Ovary (tissue), 9 donors: ENCODE results near the gene CTNNA1. TPM values are rescaled to one million over a fixed set of nuclear protein-coding genes. Genes with fewer than 3 reads are reported as not detected.

Experiments used
- DNase-seq, 5 donors: peaks; one replicate each; pipeline ENCODE4 v3.0.0-alpha.2; 2019 to 2020
- H3K27ac ChIP-seq, 2 donors: fragments of 200-600 bp; one replicate each; pipeline versions ENCODE4 v1.5.1 to v1.8.0; 2019 to 2022
- H3K27me3 ChIP-seq: fragments of 200-600 bp; one replicate; pipeline ENCODE4 v1.8.0; 2022
- H3K36me3 ChIP-seq: fragments of 200-600 bp; sonication (generic); one replicate; pipeline ENCODE4 v1.5.1; 2019
- H3K4me1 ChIP-seq: one replicate; pipeline ENCODE4 v1.8.1; 2013; ENCODE audit warnings: mild to moderate bottlenecking, moderate library complexity; ENCODE audit not compliant: insufficient read depth
- H3K4me3 ChIP-seq: fragments of 200-600 bp; sonication (generic); one replicate; pipeline ENCODE4 v1.5.1; 2017
- H3K9me3 ChIP-seq, 2 donors: fragments of 200-600 bp in 1 of 2; sonication (generic) in 1 of 2; one replicate each; pipeline versions ENCODE4 v1.5.1 to v1.8.1; 2013 to 2019; ENCODE audit warnings: mild to moderate bottlenecking in 1 of 2, moderate library complexity in 1 of 2
- CTCF ChIP-seq, 3 donors: fragments of 450-650 bp in 2 of 3; fragments of 200-600 bp in 1 of 3; IDR thresholded peaks; one replicate each; pipeline versions ENCODE4 v1.5.1 to v1.8.0; 2016 to 2022; ENCODE audit warnings: antibody characterized with exemption in 3 of 3, mild to moderate bottlenecking in 1 of 3
- EP300 ChIP-seq: sonication (generic); formaldehyde crosslinking; IDR thresholded peaks from one replicate; pipeline ENCODE4 v1.6.1; 2017; ENCODE audit warnings: antibody characterized with exemption
- POLR2A ChIP-seq: fragments of 450-650 bp; IDR thresholded peaks from one replicate; pipeline ENCODE4 v1.6.1; 2017; ENCODE audit warnings: antibody characterized with exemption, mild to moderate bottlenecking, moderate library complexity
- WGBS, 3 donors: extraction: QIAGEN DNeasy Blood & Tissue Kit in 1 of 3; methylation state at CpG; one replicate each; pipeline versions ENCODE4 v1.1.5 to v1.1.7; 2013 to 2017; 5-methylcytosine and 5-hydroxymethylcytosine counted together
- intact Hi-C, 4 donors: fragments of 100-400 bp; cut with DNase I; formaldehyde crosslinking; loops; one replicate each; pipeline versions ENCODE4 v1.11.0 to v1.15.1; 2022 to 2023
- polyA plus RNA-seq, 2 donors: library from polyadenylated mRNA; stranded (reverse); fragments of 200-250 nt in 1 of 2; fragments of 350-450 nt in 1 of 2; fragmentation: Illumina TruSeq in 1 of 2; extraction: RNeasy Lipid Tissue Mini Kit (QIAGEN cat#74804) in 1 of 2; gene quantifications; one replicate each; pipeline ENCODE4 v1.2.3, GENCODE V29; 2013 to 2014
- total RNA-seq, 7 donors: library from RNA; depleted of rRNA in 2 of 7; stranded (reverse); fragments of >200 nt in 2 of 7; fragmentation: NEBNext Ultra II Directional in 3 of 7; extraction: Animal tissue kit (Norgen Biotek cat#: 25700) in 3 of 7; gene quantifications; one replicate each; pipeline versions ENCODE4 v1.1.0 to v1.2.4, GENCODE V29; 2016 to 2023
- donor health status: DM: no; HTN: no; CAD: no; lungs with moderate emphysema.
- donor health status: DM: no; HTN: no; CAD: no.
- donor health status: Bipolar disorder and iron deficiency.
- donor health status: DM: yes; HTN: yes; CAD: no.
- donor health status: DM: no; HTN: no; CAD: no.
- donor health status: DM: yes; HTN: yes; CAD: no.

CTNNA1 gene
- total and polyA plus RNA-seq, 9 donors = 125 to 306 (median 230) TPM

GRCh38 chr5:138981586-138981985 lies 228.4 kb downstream of the CTNNA1 start:
- H3K4me1 ChIP-seq = no peaks in the 10 kb centered on the region
- 80 to 90% (median 81%) methylated on average over 7 of the region's 7 CpGs for WGBS, 3 donors
- DNase-seq = no peak
- H3K36me3 ChIP-seq = no peaks in the 10 kb centered on the region
- H3K4me3 ChIP-seq = no peak overlapping the region
- intact Hi-C loops = no loop called here
- TF ChIP-seq CTCF (IDR thresholded peaks at IDR 0.05) (no peak), EP300 (no peak), POLR2A (no peak)
- no peaks in the 10 kb centered on the region for H3K27me3 ChIP-seq
- no peak overlapping the region for H3K27ac ChIP-seq
- H3K9me3 ChIP-seq = no peaks in the 10 kb centered on the region

- no peak overlapping the region for H3K4me3 ChIP-seq
- DNase-seq = no peak
- no peak for TF ChIP-seq CTCF (IDR thresholded peaks at IDR 0.05)
- no peak for TF ChIP-seq EP300
- TF ChIP-seq POLR2A = no peak
- H3K9me3 ChIP-seq = no peaks in the 10 kb centered on the region
- H3K4me1 ChIP-seq = no peaks in the 10 kb centered on the region
- no peaks in the 10 kb centered on the region for H3K36me3 ChIP-seq
- 88 to 95% (median 90%) methylated on average over 2 of the region's 2 CpGs for WGBS, 3 donors
- intact Hi-C loops = no loop called here
- no peak overlapping the region for H3K27ac ChIP-seq
- H3K27me3 ChIP-seq = no peaks in the 10 kb centered on the region
Measured at GRCh38 chr5:138983984-138984383, 230.8 kb downstream of the CTNNA1 start.

Other genes starting within 250 kb of the CTNNA1 start
- 100 to 1,000 TPM in 1 of 7 donors, 10 to 100 TPM in 6; 41.3 to 106 (median 68.3) TPM for gene ETF1, start 210.2 kb upstream of the CTNNA1 start, total RNA-seq
- 10 to 100 TPM; 29.3 to 70.0 TPM for gene ETF1, start 210.2 kb upstream of the CTNNA1 start, polyA plus RNA-seq
- 100 to 1,000 TPM; 147 to 340 (median 180) TPM for gene HSPA9, start 178.0 kb upstream of the CTNNA1 start, total RNA-seq
- gene HSPA9, start 178.0 kb upstream of the CTNNA1 start, polyA plus RNA-seq = 100 to 1,000 TPM in 1 of 2 donors, 10 to 100 TPM in 1; 85.4 to 220 TPM
- under 1 TPM; 0.11 to 0.92 (median 0.24) TPM for gene LRRTM2, start 121.9 kb downstream of the CTNNA1 start, total RNA-seq
- under 1 TPM; 0.07 to 0.15 TPM for gene LRRTM2, start 121.9 kb downstream of the CTNNA1 start, polyA plus RNA-seq